Parathyroid adenoma (tissue), 2 donors: ENCODE measurements around the gene CYTH4.
"Not testable (repeated sequence)": the region's sequence is repeated elsewhere in the genome, so short reads cannot be mapped to it uniquely, and the experiment has no call there.

Source experiments
- H2AFZ ChIP-seq: fragments of 300-600 bp; sonication (generic); one replicate; pipeline ENCODE4 v1.7.0; 2017; ENCODE audit warnings: antibody characterized with exemption, mild to moderate bottlenecking
- H3K27ac ChIP-seq: fragments of 300-600 bp; sonication (generic); one replicate; pipeline ENCODE4 v1.7.0; 2017
- H3K27me3 ChIP-seq: fragments of 300-600 bp; sonication (generic); one replicate; pipeline ENCODE4 v1.7.0; 2017; ENCODE audit warnings: low read length; ENCODE audit not compliant: control insufficient read depth, insufficient read depth
- H3K36me3 ChIP-seq: fragments of 300-600 bp; sonication (generic); one replicate; pipeline ENCODE4 v1.7.0; 2017; ENCODE audit warnings: low read length; ENCODE audit not compliant: control insufficient read depth, insufficient read depth
- H3K4me1 ChIP-seq: fragments of 300-600 bp; sonication (generic); one replicate; pipeline ENCODE4 v1.7.0; 2017; ENCODE audit warnings: control low read depth
- H3K4me2 ChIP-seq: fragments of 300-600 bp; sonication (generic); one replicate; pipeline ENCODE4 v1.7.0; 2017; ENCODE audit warnings: low read length
- H3K4me3 ChIP-seq: fragments of 300-600 bp; sonication (generic); one replicate; pipeline ENCODE4 v1.7.0; 2017; ENCODE audit warnings: low read depth, low read length
- H3K79me2 ChIP-seq: fragments of 300-600 bp; sonication (generic); one replicate; pipeline ENCODE4 v1.7.0; 2017; ENCODE audit warnings: control low read depth
- H3K9ac ChIP-seq: fragments of 300-600 bp; sonication (generic); one replicate; pipeline ENCODE4 v1.7.0; 2017; ENCODE audit warnings: mild to moderate bottlenecking
- H3K9me3 ChIP-seq: fragments of 300-600 bp; sonication (generic); one replicate; pipeline ENCODE4 v1.7.0; 2017; ENCODE audit warnings: low read length; ENCODE audit not compliant: control insufficient read depth
- TF ChIP-seq, protein P1 (sequence below): fragments of 300-600 bp; sonication (generic); IDR thresholded peaks from one replicate; pipeline ENCODE4 v1.7.0; 2017; ENCODE audit warnings: antibody characterized with exemption, mild to moderate bottlenecking
- donor health status: primary hyperparathyroidism.

Gene CYTH4, protein sequence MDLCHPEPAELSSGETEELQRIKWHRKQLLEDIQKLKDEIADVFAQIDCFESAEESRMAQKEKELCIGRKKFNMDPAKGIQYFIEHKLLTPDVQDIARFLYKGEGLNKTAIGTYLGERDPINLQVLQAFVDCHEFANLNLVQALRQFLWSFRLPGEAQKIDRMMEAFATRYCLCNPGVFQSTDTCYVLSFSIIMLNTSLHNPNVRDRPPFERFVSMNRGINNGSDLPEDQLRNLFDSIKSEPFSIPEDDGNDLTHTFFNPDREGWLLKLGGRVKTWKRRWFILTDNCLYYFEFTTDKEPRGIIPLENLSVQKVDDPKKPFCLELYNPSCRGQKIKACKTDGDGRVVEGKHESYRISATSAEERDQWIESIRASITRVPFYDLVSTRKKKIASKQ

DNA sequence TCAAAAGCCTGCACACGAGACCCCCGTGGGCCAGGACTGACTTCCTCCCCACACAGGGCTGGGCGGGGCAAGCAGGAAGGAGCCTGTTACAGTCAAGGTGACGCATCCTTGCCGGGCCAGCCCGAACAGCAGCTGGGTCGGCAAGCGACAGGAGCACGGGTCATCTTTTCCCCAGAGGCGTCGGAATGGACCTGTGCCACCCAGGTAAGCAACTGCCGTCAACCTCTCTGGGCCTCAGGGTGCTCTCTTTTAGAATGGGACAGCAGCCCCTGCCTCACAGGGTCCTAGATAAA, at the start of gene CYTH4:
Gene CYTH4, plus strand, starts transcription at position 124 of the 293 bp plus-strand sequence. Its CDS starts 62 bp downstream, at position 186.
- H3K36me3 ChIP-seq, result no peaks in the 10 kb centered on the region
- H3K4me2 ChIP-seq, result no peak within 1 kb of the TSS
- H3K79me2 ChIP-seq, result no peaks in the 10 kb centered on the region
- H3K9ac ChIP-seq, result no peak within 1 kb of the TSS
- TF ChIP-seq, protein P1, sequence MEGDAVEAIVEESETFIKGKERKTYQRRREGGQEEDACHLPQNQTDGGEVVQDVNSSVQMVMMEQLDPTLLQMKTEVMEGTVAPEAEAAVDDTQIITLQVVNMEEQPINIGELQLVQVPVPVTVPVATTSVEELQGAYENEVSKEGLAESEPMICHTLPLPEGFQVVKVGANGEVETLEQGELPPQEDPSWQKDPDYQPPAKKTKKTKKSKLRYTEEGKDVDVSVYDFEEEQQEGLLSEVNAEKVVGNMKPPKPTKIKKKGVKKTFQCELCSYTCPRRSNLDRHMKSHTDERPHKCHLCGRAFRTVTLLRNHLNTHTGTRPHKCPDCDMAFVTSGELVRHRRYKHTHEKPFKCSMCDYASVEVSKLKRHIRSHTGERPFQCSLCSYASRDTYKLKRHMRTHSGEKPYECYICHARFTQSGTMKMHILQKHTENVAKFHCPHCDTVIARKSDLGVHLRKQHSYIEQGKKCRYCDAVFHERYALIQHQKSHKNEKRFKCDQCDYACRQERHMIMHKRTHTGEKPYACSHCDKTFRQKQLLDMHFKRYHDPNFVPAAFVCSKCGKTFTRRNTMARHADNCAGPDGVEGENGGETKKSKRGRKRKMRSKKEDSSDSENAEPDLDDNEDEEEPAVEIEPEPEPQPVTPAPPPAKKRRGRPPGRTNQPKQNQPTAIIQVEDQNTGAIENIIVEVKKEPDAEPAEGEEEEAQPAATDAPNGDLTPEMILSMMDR, result no peak
- H3K27me3 ChIP-seq, result no peaks in the 10 kb centered on the region
- H3K9me3 ChIP-seq, result no peaks in the 10 kb centered on the region
- H3K4me1 ChIP-seq, result no peaks in the 10 kb centered on the region
- peak within 1 kb of the TSS; percentile 22 for H3K4me3 ChIP-seq
- no peak within 1 kb of the TSS for H2AFZ ChIP-seq
- no peak within 1 kb of the TSS for H3K27ac ChIP-seq

GRCh38 chr22:37233371-37233750, 48.9 kb upstream of the CYTH4 start:
- not testable (repeated sequence) for H3K27ac ChIP-seq, H3K36me3 ChIP-seq, H3K4me1 ChIP-seq, H3K79me2 ChIP-seq, H2AFZ ChIP-seq, H3K27me3 ChIP-seq, H3K9ac ChIP-seq, H3K9me3 ChIP-seq, H3K4me2 ChIP-seq, H3K4me3 ChIP-seq

DNA sequence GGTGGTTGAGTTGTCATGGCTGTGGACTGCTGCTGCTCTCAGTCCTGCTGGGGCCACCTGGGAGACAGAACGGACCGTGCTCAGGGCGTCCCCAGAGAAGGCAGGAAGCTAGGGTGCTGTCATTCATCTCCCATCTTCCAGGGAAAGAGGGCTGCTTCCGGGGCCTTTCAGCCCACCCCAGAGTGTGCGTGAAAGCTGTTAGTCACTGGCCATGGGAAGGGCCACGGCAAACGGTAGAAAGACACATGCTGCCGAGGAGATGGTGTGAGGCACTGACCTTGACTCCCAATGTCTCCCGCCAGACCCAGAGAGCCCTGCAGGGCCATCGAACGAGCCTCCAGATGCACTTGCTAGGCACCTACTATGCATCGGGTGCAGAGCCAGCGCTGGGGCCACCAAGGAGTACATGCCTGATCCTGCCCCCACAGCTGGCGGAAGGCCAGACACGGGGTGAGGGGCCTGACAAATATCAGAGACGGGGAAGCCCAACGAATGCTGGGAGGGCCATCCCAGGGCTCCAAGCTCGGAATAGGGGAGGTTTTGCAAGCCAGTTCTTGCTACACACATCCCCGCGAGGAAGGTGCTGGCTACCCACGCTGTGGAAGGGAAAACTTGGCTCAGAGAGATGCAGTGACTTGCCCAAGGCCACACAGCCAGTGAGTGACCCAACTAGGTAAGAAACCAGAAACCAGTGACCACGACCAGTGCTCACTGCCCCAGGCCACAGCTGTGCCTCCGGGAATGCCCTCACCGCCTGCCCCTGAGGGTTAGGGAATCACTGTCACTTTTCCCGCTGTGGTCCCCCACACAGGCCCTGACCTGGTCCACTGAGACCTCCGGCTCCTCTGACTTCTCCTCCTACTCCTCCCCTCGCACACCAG, 48.3 kb upstream of the CYTH4 start:
- H3K4me3 ChIP-seq, result no peak overlapping the region
- no peaks in the 10 kb centered on the region for H3K4me1 ChIP-seq
- H3K9me3 ChIP-seq, result no peaks in the 10 kb centered on the region
- TF ChIP-seq, protein P1, result no peak
- no peak overlapping the region for H3K9ac ChIP-seq
- H2AFZ ChIP-seq, result no peak overlapping the region
- no peaks in the 10 kb centered on the region for H3K36me3 ChIP-seq
- H3K27ac ChIP-seq, result no peak overlapping the region
- H3K27me3 ChIP-seq, result no peaks in the 10 kb centered on the region
- no peak overlapping the region for H3K4me2 ChIP-seq
- H3K79me2 ChIP-seq, result no peaks in the 10 kb centered on the region

GRCh38 chr22:37234736-37235711, 47.3 kb upstream of the CYTH4 start:
- H3K27ac ChIP-seq, result no peak overlapping the region
- H3K9ac ChIP-seq, result no peak overlapping the region
- H3K79me2 ChIP-seq, result no peaks in the 10 kb centered on the region
- no peak overlapping the region for H3K4me2 ChIP-seq
- H3K4me1 ChIP-seq, result no peaks in the 10 kb centered on the region
- no peaks in the 10 kb centered on the region for H3K36me3 ChIP-seq
- H2AFZ ChIP-seq, result no peak overlapping the region
- TF ChIP-seq, protein P1, result no peak
- no peaks in the 10 kb centered on the region for H3K9me3 ChIP-seq
- H3K4me3 ChIP-seq, result no peak overlapping the region
- no peaks in the 10 kb centered on the region for H3K27me3 ChIP-seq
